H1 (cell line): ENCODE data around the gene CLEC16A. TPM values are rescaled to one million over a fixed set of nuclear protein-coding genes. Genes with fewer than 3 reads are reported as not detected.

Experiments used
- CTCF ChIA-PET: fragments of 300-600 bp; sonication (Branson Sonifier 250); formaldehyde crosslinking; loops from one replicate; lab custom pipeline; 2021; ENCODE audit not compliant: partially characterized antibody; lab: Charles Lee
- POLR2A ChIA-PET: fragments of 300-600 bp; sonication (Branson Sonifier 250); formaldehyde crosslinking; loops from one replicate; lab custom pipeline; 2021; ENCODE audit warnings: inconsistent platforms; ENCODE audit not compliant: partially characterized antibody; lab: Charles Lee
- DNase-seq, 2 experiments: peaks; one replicate each; pipeline versions ENCODE4 v3.0.0 to v3.0.0-alpha.2; 2010 to 2022; ENCODE audit warnings: low spot score in 2 of 2, low read depth in 1 of 2, mixed read lengths in 1 of 2
- FAIRE-seq: peaks from 2 replicates; lab custom pipeline; 2011; peaks lifted over from hg19 to GRCh38; lab: Jason Lieb, UNC
- H2AFZ ChIP-seq: 2 replicates; pipeline ENCODE4 v1.8.1; 2012; ENCODE audit warnings: low read length, inconsistent platforms
- H2AK5ac ChIP-seq: 2 replicates; pipeline ENCODE4 v1.6.1; 2013; ENCODE audit warnings: low read depth, low read length
- H2BK120ac ChIP-seq: replicated peaks from 2 replicates; pipeline ENCODE3; 2013; ENCODE audit warnings: low read depth, low read length, inconsistent platforms
- H2BK12ac ChIP-seq: 2 replicates; pipeline ENCODE4 v1.6.1; 2013; ENCODE audit warnings: low read depth, low read length
- H2BK15ac ChIP-seq: 2 replicates; pipeline ENCODE4 v1.6.1; 2013; ENCODE audit warnings: low read length
- H2BK20ac ChIP-seq: 2 replicates; pipeline ENCODE4 v1.6.1; 2013; ENCODE audit warnings: low read length
- H2BK5ac ChIP-seq: 2 replicates; pipeline ENCODE4 v1.6.1; 2013; ENCODE audit warnings: low read depth, low read length
- H3K14ac ChIP-seq: 2 replicates; pipeline ENCODE4 v1.6.1; 2013; ENCODE audit warnings: inconsistent platforms; ENCODE audit not compliant: insufficient read length
- H3K18ac ChIP-seq: 2 replicates; pipeline ENCODE4 v1.6.1; 2013; ENCODE audit warnings: low read length; ENCODE audit errors: extremely low read depth
- H3K23ac ChIP-seq: 2 replicates; pipeline ENCODE4 v1.6.1; 2013; ENCODE audit warnings: inconsistent platforms; ENCODE audit not compliant: insufficient read length
- H3K23me2 ChIP-seq: 2 replicates; pipeline ENCODE4 v1.6.1; 2013; ENCODE audit warnings: low read depth, low read length
- H3K27ac ChIP-seq: 2 replicates; pipeline ENCODE4 v1.6.1; 2011; ENCODE audit warnings: low read depth, low read length, inconsistent platforms
- H3K27me3 ChIP-seq, 4 experiments: replicated peaks in 1 of 4; 1 replicate in 1 of 4; 2 replicates in 3 of 4; pipeline versions ENCODE4 v1.6.1 to v1.8.1; 2011 to 2013; ENCODE audit warnings: low read length in 3 of 4, mild to moderate bottlenecking in 3 of 4, inconsistent platforms in 2 of 4, mixed read lengths in 2 of 4, moderate library complexity in 1 of 4; ENCODE audit not compliant: control insufficient read depth in 3 of 4, insufficient read depth in 3 of 4; ENCODE audit errors: extremely low read depth in 1 of 4
- H3K36me3 ChIP-seq, 4 experiments: 2 replicates each; pipeline versions ENCODE4 v1.6.1 to v1.8.1; 2011 to 2013; ENCODE audit warnings: mild to moderate bottlenecking in 4 of 4, low read length in 3 of 4, moderate library complexity in 2 of 4, control low read depth in 1 of 4, inconsistent platforms in 1 of 4; ENCODE audit not compliant: insufficient read depth in 4 of 4, control insufficient read depth in 2 of 4
- H3K4ac ChIP-seq: replicated peaks from 2 replicates; pipeline ENCODE3; 2013; ENCODE audit warnings: low read length, low read depth, mixed read lengths, inconsistent platforms; ENCODE audit not compliant: insufficient read length
- H3K4me1 ChIP-seq, 4 experiments: replicated peaks in 1 of 4; 1 replicate in 1 of 4; 2 replicates in 3 of 4; pipeline versions ENCODE4 v1.6.1 to v1.8.1; 2011 to 2013; ENCODE audit warnings: low read length in 3 of 4, inconsistent platforms in 2 of 4, mixed read lengths in 1 of 4; ENCODE audit not compliant: insufficient read depth in 4 of 4, control insufficient read depth in 3 of 4
- H3K4me2 ChIP-seq, 2 experiments: 2 replicates each; pipeline versions ENCODE4 v1.6.1 to v1.8.1; 2011 to 2013; ENCODE audit warnings: low read depth in 2 of 2, low read length in 2 of 2, control low read depth in 1 of 2, inconsistent platforms in 1 of 2, mild to moderate bottlenecking in 1 of 2; ENCODE audit not compliant: insufficient read depth in 1 of 2
- H3K4me3 ChIP-seq, 4 experiments: fragments of 200-600, 300-600 bp in 1 of 4; sonication (generic), shearing (Covaris generic), sonication (Bioruptor Twin) in 1 of 4; 2 replicates each; pipeline versions ENCODE4 v1.5.1 to v1.8.1; 2011 to 2016; ENCODE audit warnings: low read length in 4 of 4, low read depth in 3 of 4, control low read depth in 2 of 4, inconsistent platforms in 2 of 4, mild to moderate bottlenecking in 2 of 4, mixed read lengths in 1 of 4, moderate library complexity in 1 of 4; ENCODE audit not compliant: insufficient read depth in 2 of 4; ENCODE audit errors: extremely low read depth in 1 of 4
- H3K56ac ChIP-seq: replicated peaks from 2 replicates; pipeline ENCODE3; 2013; ENCODE audit warnings: low read depth, mild to moderate bottlenecking, mixed read lengths, low read length, inconsistent platforms; ENCODE audit not compliant: insufficient read length
- H3K79me1 ChIP-seq: 2 replicates; pipeline ENCODE4 v1.6.1; 2013; ENCODE audit warnings: low read depth, low read length, control low read depth
- H3K79me2 ChIP-seq, 2 experiments: 2 replicates each; pipeline versions ENCODE4 v1.6.1 to v1.8.1; 2012 to 2013; ENCODE audit warnings: low read length in 2 of 2, mild to moderate bottlenecking in 2 of 2, inconsistent platforms in 1 of 2; ENCODE audit not compliant: insufficient read depth in 2 of 2, control insufficient read depth in 1 of 2
- H3K9ac ChIP-seq, 4 experiments: replicated peaks in 1 of 4; 1 replicate in 1 of 4; 2 replicates in 3 of 4; pipeline versions ENCODE4 v1.6.1 to v1.8.1; 2011 to 2013; ENCODE audit warnings: low read depth in 3 of 4, low read length in 3 of 4, control low read depth in 2 of 4, mild to moderate bottlenecking in 2 of 4, moderate library complexity in 2 of 4, inconsistent platforms in 1 of 4; ENCODE audit errors: extremely low read depth in 1 of 4
- H3K9me3 ChIP-seq, 2 experiments: 2 replicates each; pipeline versions ENCODE4 v1.6.1 to v1.8.1; 2012 to 2013; ENCODE audit warnings: mild to moderate bottlenecking in 2 of 2, moderate library complexity in 2 of 2, control low read depth in 1 of 2, inconsistent platforms in 1 of 2, low read depth in 1 of 2, low read length in 1 of 2, mixed read lengths in 1 of 2; ENCODE audit not compliant: insufficient read depth in 2 of 2
- H4K20me1 ChIP-seq, 2 experiments: replicated peaks in 1 of 2; 2 replicates each; pipeline versions ENCODE3 to v1.8.1; 2011 to 2013; ENCODE audit warnings: inconsistent platforms in 2 of 2, low read length in 2 of 2, mild to moderate bottlenecking in 1 of 2; ENCODE audit not compliant: insufficient read depth in 2 of 2, control insufficient read depth in 1 of 2
- H4K5ac ChIP-seq: 2 replicates; pipeline ENCODE4 v1.6.1; 2013; ENCODE audit warnings: low read length, low read depth, mixed read lengths, inconsistent platforms; ENCODE audit not compliant: insufficient read length
- H4K8ac ChIP-seq: 2 replicates; pipeline ENCODE4 v1.8.0; 2013; ENCODE audit warnings: mild to moderate bottlenecking, moderate library complexity, low read length, inconsistent platforms; ENCODE audit not compliant: insufficient read depth; ENCODE audit errors: extremely low read depth
- H4K91ac ChIP-seq: replicated peaks from 2 replicates; pipeline ENCODE3; 2013; ENCODE audit warnings: low read length, mixed read lengths, inconsistent platforms; ENCODE audit not compliant: insufficient read length
- EP300 ChIP-seq, 2 experiments: IDR thresholded peaks; 1 replicate in 1 of 2; 2 replicates in 1 of 2; pipeline ENCODE4 v1.6.1; 2011 to 2012; ENCODE audit warnings: low read depth in 2 of 2, low read length in 2 of 2, mild to moderate bottlenecking in 2 of 2, borderline replicate concordance in 1 of 2, inconsistent platforms in 1 of 2, moderate library complexity in 1 of 2
- HDAC6 ChIP-seq: IDR thresholded peaks from one replicate; pipeline ENCODE4 v1.7.1; 2012; ENCODE audit warnings: low read depth, mild to moderate bottlenecking, inconsistent platforms, low read length, moderate library complexity
- POLR2AphosphoS5 ChIP-seq: IDR thresholded peaks from 2 replicates; pipeline ENCODE4 v1.6.1; 2011; ENCODE audit warnings: low read depth, low read length
- SIRT6 ChIP-seq: IDR thresholded peaks from one replicate; pipeline ENCODE4 v1.7.1; 2012; ENCODE audit warnings: low read length, inconsistent platforms
- WGBS, 2 experiments: shearing (Covaris generic) in 1 of 2; methylation state at CpG; one replicate each; pipeline versions ENCODE4 v1.1.6 to v1.1.7; 2013 to 2015; ENCODE audit warnings: low lambda C conversion rate in 2 of 2, mixed read lengths in 2 of 2, inconsistent platforms in 1 of 2, low coverage in 1 of 2, missing lambda C conversion rate in 1 of 2; ENCODE audit not compliant: insufficient replicate concordance in 2 of 2, insufficient coverage in 1 of 2, insufficient read length in 1 of 2; ENCODE audit errors: extremely low coverage in 1 of 2, missing lambda C conversion rate in 1 of 2; 5-methylcytosine and 5-hydroxymethylcytosine counted together
- polyA plus RNA-seq, 7 experiments: library from polyadenylated mRNA; depleted of rRNA in 3 of 7; stranded (reverse) in 5 of 7; unstranded in 2 of 7; fragments of >200 nt in 5 of 7; fragments of 200-250 nt in 2 of 7; gene quantifications; 1 replicate in 5 of 7; 2 replicates in 1 of 7; 4 replicates in 1 of 7; pipeline versions ENCODE4 v1.2.1 to v1.2.3, GENCODE V29; 2011 to 2013; ENCODE audit warnings: missing spikeins in 2 of 7, mixed read lengths in 2 of 7
- total RNA-seq: library from RNA; stranded (reverse); fragmentation: NEBNext Ultra II Directional; extraction: Animal tissue kit (Norgen Biotek cat#: 25700); gene quantifications from 2 replicates; pipeline ENCODE4 v1.2.1, GENCODE V29; 2021

The CLEC16A gene
- total and polyA plus RNA-seq, 2 of the 8 experiments (the other 6 are each of a cell fraction or from before 2014, with no cell fraction given): 7.6 to 19.3 TPM

GRCh38 chr16:11136600-11136999 lies 192.2 kb downstream of the CLEC16A start:
- DNase-seq: no peak
- no peak overlapping the region for H3K18ac ChIP-seq
- H2BK15ac ChIP-seq: no peak overlapping the region
- no peak overlapping the region for H2AK5ac ChIP-seq
- no peak overlapping the region for H4K8ac ChIP-seq
- H3K9me3 ChIP-seq: no peaks in the 10 kb centered on the region
- H3K56ac ChIP-seq: no peak overlapping the region
- peaks cover 0 to 3% (median 2%) of the 10 kb centered on the region in 4 experiments; a peak in 5 of 7 replicates for H3K4me1 ChIP-seq
- no peak overlapping the region for H4K5ac ChIP-seq
- no peak overlapping the region for H4K91ac ChIP-seq
- no peak overlapping the region for H2BK120ac ChIP-seq
- H3K4me2 ChIP-seq: no peak overlapping the region
- no peaks in the 10 kb centered on the region for H3K79me2 ChIP-seq
- H3K23me2 ChIP-seq: no peaks in the 10 kb centered on the region; the same call in 1 of the 2 replicates
- no peak for FAIRE-seq
- H4K20me1 ChIP-seq: no peaks in the 10 kb centered on the region
- H3K27me3 ChIP-seq: no peaks in the 10 kb centered on the region
- H3K27ac ChIP-seq: no peak overlapping the region
- no peaks in the 10 kb centered on the region; a peak in 1 of 8 replicates for H3K36me3 ChIP-seq
- ChIA-PET POLR2A (interaction anchor here (0.7 kb wide), 2 partner anchors 26 to 58 kb away, joined by 3 read pairs; no protein-coding TSS in a partner anchor), CTCF (interaction anchor here (0.7 kb wide), 1 partner anchor 8 kb away, joined by 3 read pairs; no protein-coding TSS in a partner anchor)
- H3K4ac ChIP-seq: no peak overlapping the region
- no peaks in the 10 kb centered on the region for H3K79me1 ChIP-seq
- no peak overlapping the region for H3K9ac ChIP-seq
- TF ChIP-seq EP300 (IDR thresholded peaks at IDR 0.05; ENCODE audit: borderline replicate concordance in 1 of 2, low read depth in 2 of 2, low read length in 2 of 2): no peak
- no peak for TF ChIP-seq SIRT6
- no peak for TF ChIP-seq HDAC6
- no peak for TF ChIP-seq POLR2AphosphoS5
- H3K4me3 ChIP-seq: no peak overlapping the region
- no peak overlapping the region for H3K23ac ChIP-seq
- H3K14ac ChIP-seq: no peak overlapping the region
- H2AFZ ChIP-seq: no peak overlapping the region
- no peak overlapping the region for H2BK5ac ChIP-seq
- H2BK12ac ChIP-seq: no peak overlapping the region
- no peak overlapping the region for H2BK20ac ChIP-seq
- 93% methylated on average over 7 of the region's 7 CpGs; no CpG with 5 or more reads in 1 of the 2 experiments for WGBS, 2 experiments
